A549 (cell line): ENCODE data around the gene NPHP1. TPM values are rescaled to one million over a fixed set of nuclear protein-coding genes. Genes with fewer than 3 reads are reported as not detected.

Experiments used
- ATAC-seq, 2 experiments: fragments of 200-7000 bp in 1 of 2; fragments of >200 bp in 1 of 2; cut with Nextera tagmentation in 1 of 2; cut with Tn5 transposase in 1 of 2; 3 replicates each; pipeline versions ENCODE4 v1.8.0 to v1.9.1; 2018 to 2020; ENCODE audit warnings: mild to moderate bottlenecking in 1 of 2, moderate library complexity in 1 of 2
- CTCF ChIA-PET: fragments of 300-600 bp; sonication (Branson Sonifier 250); formaldehyde crosslinking; extraction: SDS; loops from one replicate; lab custom pipeline; 2021; ENCODE audit warnings: antibody characterized with exemption, inconsistent platforms; lab: Yijun Ruan, JAX
- POLR2A ChIA-PET: fragments of 350-600 bp; formaldehyde crosslinking; extraction: SDS; loops from one replicate; lab custom pipeline; 2021; ENCODE audit warnings: antibody characterized with exemption, inconsistent platforms; lab: Yijun Ruan, JAX
- DNase-seq, 2 experiments: peaks; one replicate each; pipeline versions ENCODE4 v3.0.0 to v3.0.0-alpha.2; 2011 to 2016; ENCODE audit warnings: low read depth in 1 of 2, low spot score in 1 of 2
- FAIRE-seq: peaks from 2 replicates; lab custom pipeline; 2011; peaks lifted over from hg19 to GRCh38; lab: Jason Lieb, UNC
- H3K27ac ChIP-seq, 2 experiments: fragments of >200 bp; sonication (Bioruptor Twin); formaldehyde crosslinking; 3 replicates each; pipeline ENCODE4 v1.5.1; 2016 to 2017
- H3K4me1 ChIP-seq: fragments of >200 bp; sonication (Bioruptor Twin); formaldehyde crosslinking; 3 replicates; pipeline ENCODE4 v1.6.1; 2016
- H3K4me2 ChIP-seq: fragments of >200 bp; sonication (Bioruptor Twin); formaldehyde crosslinking; 3 replicates; pipeline ENCODE4 v1.6.1; 2016
- H3K4me3 ChIP-seq: fragments of >200 bp; sonication (Bioruptor Twin); formaldehyde crosslinking; 3 replicates; pipeline ENCODE4 v1.5.1; 2016
- H3K9me3 ChIP-seq: fragments of >200 bp; sonication (Bioruptor Twin); formaldehyde crosslinking; 3 replicates; pipeline ENCODE4 v1.6.1; 2016
- BHLHE40 ChIP-seq: IDR thresholded peaks from 2 replicates; pipeline ENCODE4 v1.6.1; 2012; ENCODE audit warnings: low read depth, low read length, inconsistent platforms
- CBX2 ChIP-seq: fragments of 200-600 bp; sonication (generic); IDR thresholded peaks from 2 replicates; pipeline ENCODE4 v1.6.1; 2016; ENCODE audit warnings: low read depth, mild to moderate bottlenecking, borderline replicate concordance
- CEBPB ChIP-seq, 2 experiments: fragments of >200 bp in 1 of 2; sonication (Bioruptor Twin) in 1 of 2; formaldehyde crosslinking in 1 of 2; IDR thresholded peaks; 2 replicates each; pipeline ENCODE4 v1.6.1; 2012 to 2016
- CHD2 ChIP-seq: fragments of 150-350 bp; IDR thresholded peaks from 2 replicates; pipeline ENCODE4 v1.6.1; 2014; ENCODE audit warnings: low read length; ENCODE audit not compliant: partially characterized antibody
- CHD4 ChIP-seq: fragments of 200-600 bp; sonication (generic); IDR thresholded peaks from 2 replicates; pipeline ENCODE4 v1.6.1; 2016; ENCODE audit warnings: antibody characterized with exemption, mild to moderate bottlenecking, borderline replicate concordance
- CTCF ChIP-seq: fragments of >200 bp; sonication (Bioruptor Twin); formaldehyde crosslinking; IDR thresholded peaks from 3 replicates; pipeline ENCODE4 v1.5.1; 2016
- EP300 ChIP-seq, 2 experiments: fragments of >200 bp; sonication (Bioruptor Twin); formaldehyde crosslinking; IDR thresholded peaks; 2 replicates in 1 of 2; 3 replicates in 1 of 2; pipeline ENCODE4 v1.6.1; 2016 to 2017
- FOSL2 ChIP-seq, 2 experiments: fragments of 450-650 bp in 1 of 2; fragments of >200 bp in 1 of 2; sonication (Bioruptor Twin) in 1 of 2; formaldehyde crosslinking; IDR thresholded peaks; 2 replicates each; pipeline versions ENCODE4 v1.5.0 to v1.6.1; 2016 to 2020; ENCODE audit warnings: mild to moderate bottlenecking in 1 of 2, moderate library complexity in 1 of 2
- GATA3 ChIP-seq: IDR thresholded peaks from 2 replicates; pipeline ENCODE4 v1.6.1; 2012; ENCODE audit warnings: borderline replicate concordance
- HOXA7 ChIP-seq: fragments of 250-450 bp; sonication (Bioruptor Pico); IDR thresholded peaks from 2 replicates; pipeline ENCODE4 v1.5.0; 2020; ENCODE audit warnings: mild to moderate bottlenecking, moderate library complexity
- HOXB13 ChIP-seq: fragments of 250-450 bp; sonication (Bioruptor Pico); IDR thresholded peaks from 2 replicates; pipeline ENCODE4 v1.5.0; 2020; ENCODE audit warnings: low read depth, mild to moderate bottlenecking, moderate library complexity
- HOXB5 ChIP-seq: fragments of 250-450 bp; sonication (Bioruptor Pico); IDR thresholded peaks from 2 replicates; pipeline ENCODE4 v1.5.0; 2020; ENCODE audit warnings: mild to moderate bottlenecking, moderate library complexity
- JUNB ChIP-seq: fragments of >200 bp; sonication (Bioruptor Twin); formaldehyde crosslinking; IDR thresholded peaks from 2 replicates; pipeline ENCODE4 v1.6.1; 2016
- KDM1A ChIP-seq: fragments of 200-600 bp; sonication (generic); IDR thresholded peaks from 2 replicates; pipeline ENCODE4 v1.6.1; 2016; ENCODE audit warnings: low read depth, mild to moderate bottlenecking
- MAX ChIP-seq: IDR thresholded peaks from 2 replicates; pipeline ENCODE4 v1.6.1; 2012
- NFE2L2 ChIP-seq: fragments of 150-350 bp; conservative IDR thresholded peaks from 2 replicates; pipeline ENCODE4 v1.6.1; 2014; ENCODE audit warnings: low read length
- POLR2AphosphoS2 ChIP-seq: conservative IDR thresholded peaks from 2 replicates; pipeline ENCODE4 v1.6.1; 2012; ENCODE audit warnings: low read length, improper control_type of control experiment, inconsistent platforms
- RAD21 ChIP-seq, 2 experiments: fragments of >200 bp in 1 of 2; sonication (Bioruptor Twin) in 1 of 2; formaldehyde crosslinking in 1 of 2; IDR thresholded peaks in 1 of 2; conservative IDR thresholded peaks in 1 of 2; 2 replicates in 1 of 2; 3 replicates in 1 of 2; pipeline ENCODE4 v1.6.1; 2012 to 2018; ENCODE audit warnings: inconsistent platforms in 1 of 2
- RARB ChIP-seq: fragments of 250-450 bp; sonication (Bioruptor Pico); IDR thresholded peaks from 2 replicates; pipeline ENCODE4 v1.8.0; 2021; ENCODE audit warnings: mild to moderate bottlenecking, moderate library complexity
- SMC3 ChIP-seq: fragments of >200 bp; sonication (Bioruptor Twin); formaldehyde crosslinking; IDR thresholded peaks from 3 replicates; pipeline ENCODE4 v1.6.1; 2018; ENCODE audit warnings: inconsistent platforms
- TFCP2L1 ChIP-seq: fragments of 250-450 bp; sonication (Bioruptor Pico); IDR thresholded peaks from 2 replicates; pipeline ENCODE4 v1.5.0; 2021; ENCODE audit warnings: mild to moderate bottlenecking
- ZC3H11A ChIP-seq: fragments of 450-650 bp; IDR thresholded peaks from 2 replicates; pipeline ENCODE4 v1.6.1; 2014; ENCODE audit warnings: antibody characterized with exemption, mild to moderate bottlenecking
- ZFP36 ChIP-seq: fragments of 450-650 bp; IDR thresholded peaks from 2 replicates; pipeline ENCODE4 v1.6.1; 2014; ENCODE audit warnings: borderline replicate concordance; ENCODE audit not compliant: partially characterized antibody
- ZNF302 ChIP-seq: fragments of 250-450 bp; sonication (Bioruptor Pico); IDR thresholded peaks from 2 replicates; pipeline ENCODE4 v1.9.0; 2021; ENCODE audit warnings: inconsistent platforms, mild to moderate bottlenecking, moderate library complexity
- ZSCAN20 ChIP-seq: fragments of 250-450 bp; sonication (Bioruptor Pico); IDR thresholded peaks from 2 replicates; pipeline ENCODE4 v1.8.0; 2022; ENCODE audit warnings: mild to moderate bottlenecking, moderate library complexity
- WGBS: methylation state at CpG from one replicate; pipeline ENCODE4 v1.1.6; 2017; ENCODE audit errors: missing lambda C conversion rate; 5-methylcytosine and 5-hydroxymethylcytosine counted together
- polyA plus RNA-seq, 4 experiments: library from polyadenylated mRNA; depleted of rRNA in 3 of 4; stranded (reverse); fragments of >200 nt; fragmentation: RNase III in 1 of 4; extraction: RNeasy Plus Mini Kit Qiagen cat#74134 plus additional on column Dnase treatment in 1 of 4; gene quantifications; 2 replicates in 3 of 4; 3 replicates in 1 of 4; pipeline ENCODE4 v1.2.3, GENCODE V29; 2011 to 2017
- TF ChIP-seq, protein P1 (sequence below): fragments of 150-350 bp; IDR thresholded peaks from 2 replicates; pipeline ENCODE4 v1.6.1; 2014; ENCODE audit warnings: low read depth, mild to moderate bottlenecking, low read length
- TF ChIP-seq, protein P2 (sequence below): fragments of >200 bp; sonication (Bioruptor Twin); formaldehyde crosslinking; IDR thresholded peaks from 2 replicates; pipeline ENCODE4 v1.6.1; 2016

NPHP1 gene
- polyA plus RNA-seq, 2 of the 4 experiments (the other 2 are of a cell fraction): 8.4 to 15.4 TPM

DNA sequence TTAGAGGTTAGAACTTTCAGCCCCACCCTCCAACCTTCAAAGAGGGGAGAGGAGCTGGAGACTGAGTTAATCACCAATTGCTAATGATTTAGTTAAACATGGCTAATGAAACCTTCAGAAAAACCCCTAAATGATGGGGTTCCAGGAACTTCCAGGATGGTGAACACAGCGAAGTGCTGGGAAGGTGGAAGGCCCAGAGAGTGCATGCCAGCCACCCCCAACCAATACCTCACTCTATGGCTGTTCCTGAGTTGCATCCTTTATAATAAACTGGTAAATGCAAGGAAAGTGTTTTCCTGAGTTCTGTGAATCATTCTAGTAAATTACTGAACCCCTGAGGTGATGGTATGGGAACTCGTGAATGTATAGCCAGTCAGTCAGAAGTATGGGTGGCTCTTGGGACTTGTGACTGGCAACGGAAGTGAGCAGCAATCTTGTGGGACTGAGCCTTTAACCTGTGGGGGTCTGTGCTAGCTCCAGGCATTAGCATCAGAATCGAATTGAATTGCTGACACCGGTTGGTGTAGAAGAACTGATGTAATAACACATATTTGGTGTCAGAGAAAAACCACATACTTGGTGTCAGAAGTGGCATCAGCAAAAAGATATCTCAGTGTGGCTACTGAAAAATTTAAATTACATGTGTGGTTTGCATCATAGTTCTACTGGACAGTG, 37.4 kb downstream of the NPHP1 start (continued):
- TF ChIP-seq ZNF302 (CRISPR knock-in tag): no peak
- no peak for TF ChIP-seq POLR2AphosphoS2
- TF ChIP-seq ZFP36: no peak

GRCh38 chr2:110166266-110166665, 38.5 kb downstream of the NPHP1 start:
- ChIA-PET CTCF (interaction anchor here (2.1 to 4.1 kb wide), 2 partner anchors 9 to 52 kb away, joined by 5 to 20 read pairs; no protein-coding TSS in a partner anchor), POLR2A (no interaction called here)
- H3K27ac ChIP-seq: no peak overlapping the region
- H3K9me3 ChIP-seq: no peaks in the 10 kb centered on the region
- no peak for FAIRE-seq
- H3K4me2 ChIP-seq: no peak overlapping the region
- no peak overlapping the region for H3K4me3 ChIP-seq
- ATAC-seq: no peak
- no peaks in the 10 kb centered on the region for H3K4me1 ChIP-seq
- 87% methylated on average over 2 of the region's 2 CpGs for WGBS
- TF ChIP-seq, protein P1, sequence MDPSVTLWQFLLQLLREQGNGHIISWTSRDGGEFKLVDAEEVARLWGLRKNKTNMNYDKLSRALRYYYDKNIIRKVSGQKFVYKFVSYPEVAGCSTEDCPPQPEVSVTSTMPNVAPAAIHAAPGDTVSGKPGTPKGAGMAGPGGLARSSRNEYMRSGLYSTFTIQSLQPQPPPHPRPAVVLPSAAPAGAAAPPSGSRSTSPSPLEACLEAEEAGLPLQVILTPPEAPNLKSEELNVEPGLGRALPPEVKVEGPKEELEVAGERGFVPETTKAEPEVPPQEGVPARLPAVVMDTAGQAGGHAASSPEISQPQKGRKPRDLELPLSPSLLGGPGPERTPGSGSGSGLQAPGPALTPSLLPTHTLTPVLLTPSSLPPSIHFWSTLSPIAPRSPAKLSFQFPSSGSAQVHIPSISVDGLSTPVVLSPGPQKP: no peak
- TF ChIP-seq CHD2 (no peak), NFE2L2 (no peak), EP300 (IDR thresholded peaks at IDR 0.05) (no peak), CHD4 (no peak), BHLHE40 (no peak), HOXB13 (CRISPR knock-in tag) (no peak), GATA3 (no peak), HOXB5 (CRISPR knock-in tag) (no peak), ZSCAN20 (no peak)
- DNase-seq: no peak

- POLR2A ChIA-PET: no interaction called here
Observed at GRCh38 chr2:110157153-110157793, 47.5 kb downstream of the NPHP1 start.

More at GRCh38 chr2:110157153-110157793, 47.5 kb downstream of the NPHP1 start:
- H3K4me2 ChIP-seq: peak overlapping the region; percentile 29; the same call in 2 of the 3 replicates
- peak; percentile 87 to 96 for ATAC-seq
- peaks cover 5% of the 10 kb centered on the region; the same call in 1 of the 3 replicates for H3K4me1 ChIP-seq
- no peak for FAIRE-seq
- whole genome bisulfite sequencing: 26% methylated on average over 4 of the region's 4 CpGs
- peak overlapping the region; percentile 41 to 74; a peak in 5 of 6 replicates for H3K27ac ChIP-seq
- H3K9me3 ChIP-seq: peaks cover 22% of the 10 kb centered on the region
- CTCF ChIA-PET: interaction anchor here (0.7 to 2.6 kb wide), 20 partner anchors 9 to 647 kb away, joined by 3 to 28 read pairs (median 4); partner anchors contain the start of gene MALL
- H3K4me3 ChIP-seq: no peak overlapping the region
- no peak for TF ChIP-seq CBX2
- TF ChIP-seq CTCF: peak; percentile 94
- TF ChIP-seq RAD21 (conservative IDR thresholded peaks at IDR 0.05 in 1 of 2, IDR thresholded peaks at IDR 0.05 in 1 of 2): peak; percentile 96 to 97
- no peak for TF ChIP-seq MAX
- TF ChIP-seq KDM1A: no peak
- no peak for TF ChIP-seq JUNB
- TF ChIP-seq HOXA7 (CRISPR knock-in tag): no peak
- peak; percentile 92 for TF ChIP-seq SMC3
- TF ChIP-seq CEBPB (IDR thresholded peaks at IDR 0.05): no peak
- TF ChIP-seq FOSL2 (IDR thresholded peaks at IDR 0.05): no peak
- no peak for TF ChIP-seq FOSL2 (CRISPR knock-in tag; IDR thresholded peaks at IDR 0.05)
- no peak for TF ChIP-seq ZC3H11A
- TF ChIP-seq CHD2: no peak
- no peak for TF ChIP-seq RARB (CRISPR knock-in tag)
- no peak for TF ChIP-seq TFCP2L1 (CRISPR knock-in tag)
- TF ChIP-seq, protein P2, sequence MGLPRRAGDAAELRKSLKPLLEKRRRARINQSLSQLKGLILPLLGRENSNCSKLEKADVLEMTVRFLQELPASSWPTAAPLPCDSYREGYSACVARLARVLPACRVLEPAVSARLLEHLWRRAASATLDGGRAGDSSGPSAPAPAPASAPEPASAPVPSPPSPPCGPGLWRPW: no peak
- TF ChIP-seq, all 56 proteins: peak for 3
- DNase-seq: peak; percentile 42 to 80
